Neuronal stem cell (in vitro differentiated cells): ENCODE results near the gene MECR.
A peak's percentile ranks its signal among the peaks of the same experiment; 100 is the strongest.
"Not testable (repeated sequence)": the region's sequence is repeated elsewhere in the genome, so short reads cannot be mapped to it uniquely, and the experiment has no call there.

Source experiments
- DNase-seq: peaks from one replicate; pipeline ENCODE4 v3.0.0-alpha.2; 2013; ENCODE audit warnings: low spot score
- H2AFZ ChIP-seq: one replicate; pipeline ENCODE4 v1.6.1; 2013; ENCODE audit warnings: mild to moderate bottlenecking, low read length, inconsistent platforms
- H2AK5ac ChIP-seq: 2 replicates; pipeline ENCODE4 v1.6.1; 2013; ENCODE audit warnings: low read depth, mild to moderate bottlenecking, inconsistent platforms, low read length, moderate library complexity, mixed read lengths
- H2BK120ac ChIP-seq: 2 replicates; pipeline ENCODE4 v1.6.1; 2013; ENCODE audit warnings: low read depth, mild to moderate bottlenecking, inconsistent platforms, low read length, moderate library complexity, mixed read lengths
- H2BK12ac ChIP-seq: one replicate; pipeline ENCODE4 v1.6.1; 2013; ENCODE audit warnings: low read length, inconsistent platforms
- H2BK15ac ChIP-seq: 2 replicates; pipeline ENCODE4 v1.6.1; 2013; ENCODE audit warnings: mild to moderate bottlenecking, low read length, inconsistent platforms, mixed read lengths
- H2BK5ac ChIP-seq: one replicate; pipeline ENCODE4 v1.6.1; 2013; ENCODE audit warnings: inconsistent platforms, mild to moderate bottlenecking, low read length, moderate library complexity
- H3K14ac ChIP-seq: one replicate; pipeline ENCODE4 v1.6.1; 2013; ENCODE audit warnings: low read length, inconsistent platforms
- H3K18ac ChIP-seq: 2 replicates; pipeline ENCODE4 v1.6.1; 2013; ENCODE audit warnings: low read length, inconsistent platforms
- H3K23ac ChIP-seq: 2 replicates; pipeline ENCODE4 v1.6.1; 2013; ENCODE audit warnings: low read depth, mild to moderate bottlenecking, mixed read lengths, low read length, inconsistent platforms; ENCODE audit not compliant: poor library complexity
- H3K27ac ChIP-seq: replicated peaks from 3 replicates; pipeline ENCODE4 v1.5.1; 2013; ENCODE audit warnings: low read length, inconsistent platforms
- H3K27me3 ChIP-seq, 3 experiments: 2 replicates each; pipeline ENCODE4 v1.6.1; 2013; ENCODE audit warnings: low read length in 3 of 3, mild to moderate bottlenecking in 2 of 3, inconsistent platforms in 1 of 3, low read depth in 1 of 3, mixed read lengths in 1 of 3, moderate library complexity in 1 of 3; ENCODE audit not compliant: control insufficient read depth in 3 of 3, insufficient read depth in 3 of 3
- H3K36me3 ChIP-seq, 2 donors: replicated peaks in 1 of 2; 2 replicates each; pipeline ENCODE4 v1.6.1; 2013; ENCODE audit warnings: low read length in 2 of 2; ENCODE audit not compliant: control insufficient read depth in 2 of 2, insufficient read depth in 2 of 2
- H3K4ac ChIP-seq: 2 replicates; pipeline ENCODE4 v1.6.1; 2013; ENCODE audit warnings: inconsistent platforms, mild to moderate bottlenecking, low read length, moderate library complexity
- H3K4me1 ChIP-seq, 2 donors: 1 replicate in 1 of 2; 2 replicates in 1 of 2; pipeline ENCODE4 v1.6.1; 2013; ENCODE audit warnings: low read length in 2 of 2, low read depth in 1 of 2; ENCODE audit not compliant: control insufficient read depth in 2 of 2, insufficient read depth in 1 of 2
- H3K4me2 ChIP-seq: one replicate; pipeline ENCODE4 v1.6.1; 2013; ENCODE audit warnings: mild to moderate bottlenecking, low read length, inconsistent platforms; ENCODE audit not compliant: insufficient read depth, poor library complexity, severe bottlenecking
- H3K4me3 ChIP-seq, 2 donors: 2 replicates each; pipeline ENCODE4 v1.5.1; 2013; ENCODE audit warnings: low read length in 2 of 2, mild to moderate bottlenecking in 2 of 2, inconsistent platforms in 1 of 2, moderate library complexity in 1 of 2
- H3K79me1 ChIP-seq: one replicate; pipeline ENCODE4 v1.6.1; 2013; ENCODE audit warnings: low read depth, mild to moderate bottlenecking, inconsistent platforms, low read length, moderate library complexity
- H3K9ac ChIP-seq: one replicate; pipeline ENCODE4 v1.6.1; 2013; ENCODE audit warnings: mild to moderate bottlenecking, low read depth, low read length, inconsistent platforms; ENCODE audit not compliant: poor library complexity
- H3K9me3 ChIP-seq, 2 donors: replicated peaks in 1 of 2; 2 replicates each; pipeline versions ENCODE3 to v1.6.1; 2013; ENCODE audit warnings: low read length in 2 of 2, mild to moderate bottlenecking in 2 of 2, inconsistent platforms in 1 of 2, low read depth in 1 of 2, mixed read lengths in 1 of 2, moderate library complexity in 1 of 2; ENCODE audit not compliant: control insufficient read depth in 2 of 2, insufficient read depth in 1 of 2
- H4K8ac ChIP-seq: one replicate; pipeline ENCODE4 v1.6.1; 2013; ENCODE audit warnings: low read depth, mild to moderate bottlenecking, inconsistent platforms, low read length, moderate library complexity
- H4K91ac ChIP-seq: one replicate; pipeline ENCODE4 v1.6.1; 2013; ENCODE audit warnings: low read length, low read depth, mild to moderate bottlenecking, inconsistent platforms; ENCODE audit not compliant: poor library complexity
- WGBS, 2 donors: extraction: QIAGEN DNeasy Blood & Tissue Kit; methylation state at CpG; one replicate each; pipeline ENCODE4 v1.1.7; 2013; ENCODE audit warnings: missing lambda C conversion rate in 2 of 2, mixed read lengths in 1 of 2; ENCODE audit not compliant: insufficient read length in 2 of 2, insufficient replicate concordance in 1 of 2; ENCODE audit errors: extremely low coverage in 2 of 2; 5-methylcytosine and 5-hydroxymethylcytosine counted together

Gene MECR

GRCh38 chr1:29235955-29236711 is 5.4 kb upstream of the MECR start, which contains the start of gene PTPRU:
PTPRU (plus strand) TSS chr1:29236522; CDS start chr1:29236645, 123 bp downstream.
- DNase-seq: no peak
- H3K14ac ChIP-seq: peak within 1 kb of the TSS; percentile 99
- peak within 1 kb of the TSS; percentile 36 for H2AK5ac ChIP-seq
- H3K4ac ChIP-seq: peak within 1 kb of the TSS; percentile 87
- peak within 1 kb of the TSS; percentile 46 to 93 for H3K4me3 ChIP-seq
- peak within 1 kb of the TSS; percentile 84 for H2BK12ac ChIP-seq
- H4K8ac ChIP-seq: peak within 1 kb of the TSS; percentile 21
- H2BK5ac ChIP-seq: peak within 1 kb of the TSS; percentile 66
- H3K27ac ChIP-seq: no peak within 1 kb of the TSS
- H3K36me3 ChIP-seq: no peaks in the 10 kb centered on the region
- WGBS, 2 donors: no CpG with 5 or more reads among the region's 82 CpGs
- no peak within 1 kb of the TSS for H4K91ac ChIP-seq
- peak within 1 kb of the TSS; percentile 89 for H2AFZ ChIP-seq
- peak within 1 kb of the TSS; percentile 98 for H3K4me2 ChIP-seq
- peak within 1 kb of the TSS; percentile 92 for H3K23ac ChIP-seq
- peak within 1 kb of the TSS; percentile 94 for H2BK15ac ChIP-seq
- H3K79me1 ChIP-seq: peaks cover 3% of the 10 kb centered on the region
- peaks cover 8 to 70% (median 40%) of the 10 kb centered on the region in 3 experiments for H3K27me3 ChIP-seq
- H3K9ac ChIP-seq: peak within 1 kb of the TSS; percentile 94
- peak within 1 kb of the TSS; percentile 92 for H3K18ac ChIP-seq
- H3K4me1 ChIP-seq: peaks cover 23 to 32% of the 10 kb centered on the region in 2 donors
- H2BK120ac ChIP-seq: no peak within 1 kb of the TSS
- H3K9me3 ChIP-seq: peaks cover 0 to 6% of the 10 kb centered on the region in 2 donors

DNA sequence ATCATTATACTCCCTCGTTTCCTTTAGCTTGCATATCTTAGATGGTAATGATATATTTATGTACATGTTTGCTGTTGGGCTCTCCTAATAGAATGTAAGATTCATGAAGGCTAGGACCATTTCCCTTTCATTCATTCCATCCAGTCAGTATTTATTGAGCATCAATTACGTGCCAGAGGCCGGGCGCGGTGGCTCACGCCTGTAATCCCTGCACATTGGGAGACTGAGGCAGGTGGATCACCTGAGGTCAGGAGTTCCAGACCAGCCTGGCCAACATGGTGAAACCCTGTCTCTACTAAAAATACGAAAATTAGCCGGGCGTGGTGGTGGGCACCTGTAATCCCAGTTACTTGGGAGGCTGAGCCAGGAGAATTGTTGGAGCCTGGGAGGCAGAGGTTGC is 4.1 kb upstream of the MECR start:
- not testable (repeated sequence) for H4K91ac ChIP-seq, H2AK5ac ChIP-seq, H3K4me3 ChIP-seq, H3K36me3 ChIP-seq, H3K9ac ChIP-seq, H3K27ac ChIP-seq, H3K9me3 ChIP-seq, DNase-seq, H3K4me2 ChIP-seq, H4K8ac ChIP-seq, H3K18ac ChIP-seq, H3K23ac ChIP-seq, H3K14ac ChIP-seq, H2AFZ ChIP-seq, H2BK120ac ChIP-seq, H2BK12ac ChIP-seq, H3K79me1 ChIP-seq, H2BK5ac ChIP-seq, H3K4ac ChIP-seq, H2BK15ac ChIP-seq
- peaks cover 8 to 64% (median 40%) of the 10 kb centered on the region in 3 experiments for H3K27me3 ChIP-seq
- WGBS, 2 donors: no CpG with 5 or more reads among the region's 9 CpGs
- peaks cover 25 to 28% of the 10 kb centered on the region in 2 donors for H3K4me1 ChIP-seq

GRCh38 chr1:29234471-29234870 is 3.7 kb upstream of the MECR start:
- no peak overlapping the region for H4K8ac ChIP-seq
- H3K79me1 ChIP-seq: peaks cover 7% of the 10 kb centered on the region
- peak overlapping the region; percentile 40 for H2AK5ac ChIP-seq
- no peak overlapping the region for H3K4ac ChIP-seq
- H3K9me3 ChIP-seq: peaks cover 0 to 6% of the 10 kb centered on the region in 2 donors
- no peak overlapping the region for H3K9ac ChIP-seq
- peaks cover 23 to 28% of the 10 kb centered on the region in 2 donors for H3K4me1 ChIP-seq
- no peak overlapping the region for H3K14ac ChIP-seq
- no peak overlapping the region for H2BK120ac ChIP-seq
- peaks cover 8 to 60% (median 37%) of the 10 kb centered on the region in 3 experiments for H3K27me3 ChIP-seq
- H3K4me3 ChIP-seq: no peak overlapping the region
- H4K91ac ChIP-seq: no peak overlapping the region
- WGBS, 2 donors: no CpG with 5 or more reads among the region's 1 CpG
- H3K23ac ChIP-seq: no peak overlapping the region
- H3K18ac ChIP-seq: no peak overlapping the region
- H2AFZ ChIP-seq: no peak overlapping the region
- no peak overlapping the region for H2BK12ac ChIP-seq
- peak overlapping the region; percentile 31 for H2BK5ac ChIP-seq
- H3K27ac ChIP-seq: no peak overlapping the region
- H3K4me2 ChIP-seq: no peak overlapping the region
- no peak for DNase-seq
- no peaks in the 10 kb centered on the region for H3K36me3 ChIP-seq
- H2BK15ac ChIP-seq: no peak overlapping the region

DNA sequence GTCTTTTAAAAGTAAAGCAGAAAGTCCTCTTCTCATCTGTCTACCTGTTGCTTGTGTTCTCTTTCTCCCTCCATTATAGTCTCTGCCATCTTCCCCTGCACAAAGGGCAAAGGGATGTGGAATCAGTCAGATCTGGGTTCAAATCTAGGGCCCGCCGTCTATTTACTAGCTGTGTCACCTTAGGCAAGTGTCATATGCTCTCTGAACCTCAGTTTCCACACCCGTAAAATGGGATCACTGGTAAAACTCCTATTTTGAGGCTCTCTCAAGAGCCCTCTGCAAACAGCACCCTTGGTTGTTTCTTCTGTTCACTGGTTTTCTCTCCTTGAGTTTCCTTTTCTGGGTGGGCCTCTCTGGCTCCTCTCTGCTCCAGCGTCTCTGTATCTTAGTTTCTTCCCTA is 3.0 kb upstream of the MECR start:
- Histone ChIP-seq H4K8ac (no peak overlapping the region), H3K14ac (no peak overlapping the region), H2BK15ac (no peak overlapping the region), H3K4me3 (no peak overlapping the region), H3K4ac (no peak overlapping the region), H3K23ac (no peak overlapping the region), H3K36me3 (no peaks in the 10 kb centered on the region), H3K4me2 (no peak overlapping the region), H3K79me1 (peaks cover 7% of the 10 kb centered on the region), H2AFZ (no peak overlapping the region), H3K27ac (no peak overlapping the region), H4K91ac (no peak overlapping the region), H2AK5ac (no peak overlapping the region), H2BK12ac (no peak overlapping the region), H2BK5ac (no peak overlapping the region), H3K18ac (no peak overlapping the region), H3K9me3 (peaks cover 0 to 6% of the 10 kb centered on the region in 2 donors), H2BK120ac (no peak overlapping the region), H3K4me1 (peaks cover 18 to 20% of the 10 kb centered on the region in 2 donors), H3K27me3 (peaks cover 8 to 52% (median 30%) of the 10 kb centered on the region in 3 experiments), H3K9ac (no peak overlapping the region)
- no CpG with 5 or more reads among the region's 4 CpGs for WGBS, 2 donors
- DNase-seq: no peak
